Breast epithelium (tissue), 4 donors: ENCODE results near the gene ARHGAP26. TPM values are rescaled to one million over a fixed set of nuclear protein-coding genes. Genes with fewer than 3 reads are reported as not detected.

Experiments
- DNase-seq, 2 donors: peaks; one replicate each; pipeline ENCODE4 v3.0.0-alpha.2; 2019; ENCODE audit warnings: low spot score in 2 of 2
- H3K27ac ChIP-seq, 2 donors: fragments of 200-600 bp; sonication (generic) in 1 of 2; one replicate each; pipeline ENCODE4 v1.5.1; 2016 to 2019; ENCODE audit warnings: mild to moderate bottlenecking in 1 of 2
- H3K27me3 ChIP-seq, 2 donors: fragments of 200-600 bp; sonication (generic) in 1 of 2; one replicate each; pipeline versions ENCODE4 v1.5.1 to v1.6.0; 2017 to 2019; ENCODE audit warnings: control low read depth in 1 of 2, mild to moderate bottlenecking in 1 of 2
- H3K36me3 ChIP-seq: fragments of 200-600 bp; one replicate; pipeline ENCODE4 v1.5.1; 2019
- H3K4me1 ChIP-seq, 2 donors: fragments of 200-600 bp; sonication (generic); one replicate each; pipeline ENCODE4 v1.5.1; 2016 to 2019; ENCODE audit warnings: control low read depth in 1 of 2
- H3K4me3 ChIP-seq, 3 donors: fragments of 200-600 bp; sonication (generic); 1 replicate in 2 of 3; 2 replicates in 1 of 3; pipeline ENCODE4 v1.5.1; 2016 to 2019; ENCODE audit warnings: mild to moderate bottlenecking in 3 of 3, moderate library complexity in 2 of 3
- H3K9me3 ChIP-seq, 2 donors: fragments of 200-600 bp; sonication (generic) in 1 of 2; one replicate each; pipeline ENCODE4 v1.5.1; 2016 to 2019; ENCODE audit warnings: control low read depth in 1 of 2
- CTCF ChIP-seq, 3 donors: fragments of 450-650 bp; IDR thresholded peaks; one replicate each; pipeline ENCODE4 v1.5.1; 2016 to 2017; ENCODE audit warnings: antibody characterized with exemption in 3 of 3, mild to moderate bottlenecking in 3 of 3, moderate library complexity in 3 of 3
- POLR2A ChIP-seq: fragments of 450-650 bp; IDR thresholded peaks from one replicate; pipeline ENCODE4 v1.6.1; 2016; ENCODE audit warnings: antibody characterized with exemption, mild to moderate bottlenecking, moderate library complexity
- POLR2AphosphoS5 ChIP-seq, 3 donors: sonication (generic); formaldehyde crosslinking; IDR thresholded peaks; one replicate each; pipeline ENCODE4 v1.6.1; 2017; ENCODE audit warnings: antibody characterized with exemption in 3 of 3
- intact Hi-C: fragments of 100-400 bp; cut with DNase I; formaldehyde crosslinking; loops from one replicate; pipeline ENCODE4 v1.15.1; 2023; ENCODE audit warnings: low total_unique reads
- total RNA-seq, 3 donors: library from RNA; depleted of rRNA; stranded (reverse); fragments of >200 nt; gene quantifications; one replicate each; pipeline ENCODE4 v1.1.0, GENCODE V29; 2016

Gene ARHGAP26
- total RNA-seq, 3 donors from 2014 or later = 33.1 to 89.0 (median 56.4) TPM

GRCh38 chr5:142958944-142959682 lies 188.9 kb downstream of the ARHGAP26 start:
- H3K4me3 ChIP-seq = no peak overlapping the region
- H3K27me3 ChIP-seq = no peaks in the 10 kb centered on the region
- H3K4me1 ChIP-seq = no peaks in the 10 kb centered on the region
- H3K27ac ChIP-seq = no peak overlapping the region
- H3K9me3 ChIP-seq = no peaks in the 10 kb centered on the region
- DNase-seq = no peak
- no peaks in the 10 kb centered on the region for H3K36me3 ChIP-seq
- intact Hi-C loops = no loop called here
- no peak for TF ChIP-seq CTCF (IDR thresholded peaks at IDR 0.05)
- TF ChIP-seq POLR2AphosphoS5 (IDR thresholded peaks at IDR 0.05) = no peak
- TF ChIP-seq POLR2A = no peak

GRCh38 chr5:142959683-142960657 lies 189.8 kb downstream of the ARHGAP26 start:
- intact Hi-C loops = no loop called here
- Histone ChIP-seq H3K27ac (no peak overlapping the region), H3K9me3 (no peaks in the 10 kb centered on the region), H3K27me3 (no peaks in the 10 kb centered on the region), H3K4me1 (no peaks in the 10 kb centered on the region), H3K4me3 (no peak overlapping the region), H3K36me3 (no peaks in the 10 kb centered on the region)
- TF ChIP-seq POLR2A = no peak
- TF ChIP-seq POLR2AphosphoS5 (IDR thresholded peaks at IDR 0.05) = no peak
- TF ChIP-seq CTCF (IDR thresholded peaks at IDR 0.05) = no peak
- DNase-seq = no peak

- intact Hi-C loops = no loop called here
- TF ChIP-seq CTCF (IDR thresholded peaks at IDR 0.05) = no peak
- TF ChIP-seq POLR2AphosphoS5 (IDR thresholded peaks at IDR 0.05) = no peak
- no peak for TF ChIP-seq POLR2A
- no peak for DNase-seq
- H3K4me1 ChIP-seq = no peaks in the 10 kb centered on the region
- no peaks in the 10 kb centered on the region for H3K36me3 ChIP-seq
- H3K27me3 ChIP-seq = no peaks in the 10 kb centered on the region
- H3K9me3 ChIP-seq = no peaks in the 10 kb centered on the region
- no peak overlapping the region for H3K27ac ChIP-seq
- no peak overlapping the region for H3K4me3 ChIP-seq
These were observed 191.4 kb downstream of the ARHGAP26 start for GRCh38 chr5:142961440-142962173.

- Histone ChIP-seq H3K36me3 (no peaks in the 10 kb centered on the region), H3K27ac (no peak overlapping the region), H3K4me3 (no peak overlapping the region), H3K9me3 (no peaks in the 10 kb centered on the region), H3K4me1 (no peaks in the 10 kb centered on the region), H3K27me3 (no peaks in the 10 kb centered on the region)
- intact Hi-C loops = no loop called here
- TF ChIP-seq POLR2AphosphoS5 (IDR thresholded peaks at IDR 0.05) (no peak), CTCF (IDR thresholded peaks at IDR 0.05) (no peak), POLR2A (no peak)
- no peak for DNase-seq
These were observed 192.0 kb downstream of the ARHGAP26 start for GRCh38 chr5:142962174-142962533.
